Measurements from ENCODE around the gene NSG1. TPM values are rescaled to one million over a fixed set of nuclear protein-coding genes. Genes with fewer than 3 reads are reported as not detected.

Gene NSG1
- total RNA-seq, 1 donor from 2014 or later, result 41.6 TPM

DNA sequence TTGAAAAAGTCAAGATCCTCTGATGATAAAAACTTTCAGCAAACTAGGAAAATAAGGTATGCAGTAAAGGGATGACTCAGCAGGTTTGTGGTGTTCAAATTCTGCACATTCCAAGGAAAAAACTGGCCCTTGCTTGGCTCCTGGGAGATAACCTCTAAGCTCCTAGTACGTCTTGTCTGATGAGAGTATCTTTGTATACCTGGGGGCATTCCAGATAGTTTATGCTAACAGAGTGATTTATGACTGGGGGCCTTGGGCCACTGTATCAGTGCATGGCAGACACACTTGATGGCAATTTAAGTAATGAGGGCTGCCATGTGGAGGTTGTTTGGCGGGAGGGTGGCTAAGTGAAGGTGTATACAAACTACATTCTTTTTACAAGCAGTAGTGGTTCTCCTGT lies 56.9 kb downstream of the NSG1 start:
- no peaks in the 10 kb centered on the region for H3K27me3 ChIP-seq
- Mint-ChIP-seq H3K27me3 (ENCODE audit: insufficient read depth, low read depth) (no peaks in the 10 kb centered on the region), H3K9me3 (no peaks in the 10 kb centered on the region), H3K4me3 (no peak overlapping the region), H3K4me1 (no peaks in the 10 kb centered on the region), H3K27ac (no peak overlapping the region), H3K36me3 (peaks cover 19% of the 10 kb centered on the region)
- H3K4me3 ChIP-seq, result no peak overlapping the region
- H3K4me1 ChIP-seq, result no peaks in the 10 kb centered on the region
- no peak overlapping the region for H3K27ac ChIP-seq
- no peak overlapping the region for H3K4me2 ChIP-seq
- no peak overlapping the region for H3K9ac ChIP-seq
- H3F3A ChIP-seq (ENCODE audit: low read depth), result no peaks in the 10 kb centered on the region
- no peaks in the 10 kb centered on the region for H3K9me3 ChIP-seq (ENCODE audit: low read depth)
- no peaks in the 10 kb centered on the region for H3K79me2 ChIP-seq (ENCODE audit: low read depth)
- H4K20me1 ChIP-seq (ENCODE audit: low read depth), result no peaks in the 10 kb centered on the region
- H2AFZ ChIP-seq (replicated peaks), result no peak overlapping the region
- no peaks in the 10 kb centered on the region for H3K36me3 ChIP-seq
- DNase-seq (ENCODE audit: low spot score), result no peak
- TF ChIP-seq EZH2 (IDR thresholded peaks at IDR 0.05), result no peak

DNA sequence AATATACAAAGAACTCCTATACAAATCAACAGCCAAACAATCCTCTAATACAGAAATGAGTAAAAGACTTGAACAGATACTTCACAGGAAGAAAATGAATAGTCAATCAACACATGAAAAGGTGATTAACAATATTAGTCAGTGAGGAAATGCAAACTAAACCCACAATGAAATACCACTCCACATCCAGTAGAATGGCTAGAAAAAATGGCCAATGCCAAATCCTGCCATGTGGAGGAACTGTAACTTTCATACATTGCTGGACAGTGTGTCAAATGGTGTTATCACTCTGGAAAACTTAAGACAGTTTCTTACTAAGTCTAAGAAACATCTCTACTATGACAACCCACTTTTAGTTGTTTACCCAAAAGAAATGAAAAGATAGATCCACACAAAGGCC lies 59.5 kb downstream of the NSG1 start:
- Histone ChIP-seq H3K27ac (no peak overlapping the region), H3K27me3 (no peaks in the 10 kb centered on the region), H2AFZ (replicated peaks) (no peak overlapping the region), H3F3A (ENCODE audit: low read depth) (no peaks in the 10 kb centered on the region), H3K36me3 (no peaks in the 10 kb centered on the region), H4K20me1 (ENCODE audit: low read depth) (no peaks in the 10 kb centered on the region), H3K4me3 (no peak overlapping the region), H3K9ac (no peak overlapping the region), H3K4me2 (no peak overlapping the region), H3K4me1 (no peaks in the 10 kb centered on the region), H3K79me2 (ENCODE audit: low read depth) (no peaks in the 10 kb centered on the region), H3K9me3 (ENCODE audit: low read depth) (no peaks in the 10 kb centered on the region)
- Mint-ChIP-seq H3K36me3 (peaks cover 19% of the 10 kb centered on the region), H3K4me3 (no peak overlapping the region), H3K4me1 (peaks cover 4% of the 10 kb centered on the region), H3K27ac (no peak overlapping the region), H3K9me3 (no peaks in the 10 kb centered on the region), H3K27me3 (ENCODE audit: insufficient read depth, low read depth) (peaks cover 2% of the 10 kb centered on the region)
- no peak for DNase-seq (ENCODE audit: low spot score)
- no peak for TF ChIP-seq EZH2phosphoT487 (IDR thresholded peaks at IDR 0.05)

DNA sequence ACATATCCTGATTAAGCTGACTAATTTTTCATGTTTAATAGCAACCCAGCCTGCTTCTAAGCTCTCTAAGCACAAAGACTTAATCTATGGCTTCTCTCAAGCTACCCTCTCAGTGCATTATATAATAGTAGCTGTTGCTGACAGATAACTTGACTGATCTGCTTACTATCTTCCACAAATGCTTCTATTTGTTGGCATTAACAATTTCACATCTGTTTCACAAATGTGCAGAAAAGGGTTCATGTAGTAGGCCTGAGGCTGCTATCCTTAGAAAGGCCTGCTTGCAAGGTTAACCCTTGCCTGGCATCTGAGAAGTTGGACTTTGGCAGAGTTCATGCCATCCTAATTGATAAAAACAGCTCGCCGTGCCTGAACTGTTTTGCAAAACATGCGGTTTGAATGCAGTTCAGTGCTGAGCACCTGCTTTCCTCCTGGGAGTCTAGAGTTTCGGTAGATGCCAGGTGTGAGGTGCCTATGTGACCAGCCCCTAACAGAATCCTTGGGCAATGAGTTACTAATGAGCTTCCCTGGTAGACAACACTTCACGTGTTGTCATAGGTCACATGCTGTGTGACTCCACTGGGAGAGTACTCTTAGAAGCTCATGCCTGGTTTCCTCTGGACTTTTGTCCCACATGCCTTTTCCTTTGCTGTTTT lies 68.4 kb downstream of the NSG1 start:
- H3K27ac ChIP-seq, result no peak overlapping the region
- H3K4me3 ChIP-seq, result no peak overlapping the region
- Mint-ChIP-seq H3K36me3 (peaks cover 26% of the 10 kb centered on the region), H3K9me3 (no peaks in the 10 kb centered on the region), H3K27ac (no peak overlapping the region), H3K4me3 (no peak overlapping the region), H3K4me1 (peaks cover 4% of the 10 kb centered on the region), H3K27me3 (ENCODE audit: insufficient read depth, low read depth) (peaks cover 2% of the 10 kb centered on the region)
- no peaks in the 10 kb centered on the region for H3K27me3 ChIP-seq
- no peaks in the 10 kb centered on the region for H4K20me1 ChIP-seq (ENCODE audit: low read depth)
- H2AFZ ChIP-seq (replicated peaks), result no peak overlapping the region
- H3K36me3 ChIP-seq, result no peaks in the 10 kb centered on the region
- no peaks in the 10 kb centered on the region for H3K79me2 ChIP-seq (ENCODE audit: low read depth)
- no peaks in the 10 kb centered on the region for H3K4me1 ChIP-seq
- H3K4me2 ChIP-seq, result no peak overlapping the region
- no peak overlapping the region for H3K9ac ChIP-seq
- TF ChIP-seq EZH2phosphoT487 (IDR thresholded peaks at IDR 0.05) (no peak), EZH2 (IDR thresholded peaks at IDR 0.05) (no peak)
- TF ChIP-seq, protein P1, sequence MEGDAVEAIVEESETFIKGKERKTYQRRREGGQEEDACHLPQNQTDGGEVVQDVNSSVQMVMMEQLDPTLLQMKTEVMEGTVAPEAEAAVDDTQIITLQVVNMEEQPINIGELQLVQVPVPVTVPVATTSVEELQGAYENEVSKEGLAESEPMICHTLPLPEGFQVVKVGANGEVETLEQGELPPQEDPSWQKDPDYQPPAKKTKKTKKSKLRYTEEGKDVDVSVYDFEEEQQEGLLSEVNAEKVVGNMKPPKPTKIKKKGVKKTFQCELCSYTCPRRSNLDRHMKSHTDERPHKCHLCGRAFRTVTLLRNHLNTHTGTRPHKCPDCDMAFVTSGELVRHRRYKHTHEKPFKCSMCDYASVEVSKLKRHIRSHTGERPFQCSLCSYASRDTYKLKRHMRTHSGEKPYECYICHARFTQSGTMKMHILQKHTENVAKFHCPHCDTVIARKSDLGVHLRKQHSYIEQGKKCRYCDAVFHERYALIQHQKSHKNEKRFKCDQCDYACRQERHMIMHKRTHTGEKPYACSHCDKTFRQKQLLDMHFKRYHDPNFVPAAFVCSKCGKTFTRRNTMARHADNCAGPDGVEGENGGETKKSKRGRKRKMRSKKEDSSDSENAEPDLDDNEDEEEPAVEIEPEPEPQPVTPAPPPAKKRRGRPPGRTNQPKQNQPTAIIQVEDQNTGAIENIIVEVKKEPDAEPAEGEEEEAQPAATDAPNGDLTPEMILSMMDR (IDR thresholded peaks at IDR 0.05), result no peak
- DNase-seq (ENCODE audit: low spot score), result no peak
- no peaks in the 10 kb centered on the region for H3F3A ChIP-seq (ENCODE audit: low read depth)
- no peaks in the 10 kb centered on the region for H3K9me3 ChIP-seq (ENCODE audit: low read depth)

DNA sequence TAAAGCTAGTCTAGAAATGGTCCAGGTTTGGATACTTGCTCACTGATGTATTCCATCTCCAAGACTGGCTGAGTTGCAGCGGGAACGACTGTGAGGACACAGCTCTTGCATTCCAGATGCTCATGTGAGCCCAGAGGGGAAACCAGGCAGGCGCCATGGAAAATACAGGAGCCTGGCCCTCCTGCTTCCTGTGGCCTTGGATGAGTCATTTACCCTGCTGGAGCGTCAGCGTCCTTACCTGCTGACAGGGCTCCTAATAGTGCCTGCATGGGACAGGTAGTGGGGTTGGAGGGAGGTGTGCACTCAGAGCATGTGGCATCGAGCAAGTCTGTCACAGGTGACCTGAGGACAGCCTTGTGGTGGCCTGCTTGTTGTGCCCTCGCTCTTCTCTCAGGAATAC lies 69.4 kb downstream of the NSG1 start:
- no peak overlapping the region for H3K4me3 Mint-ChIP-seq
- no peak for DNase-seq (ENCODE audit: low spot score)
- no peak overlapping the region for H3K27ac ChIP-seq
- no peaks in the 10 kb centered on the region for H3K9me3 ChIP-seq (ENCODE audit: low read depth)
- no peaks in the 10 kb centered on the region for H3K4me1 Mint-ChIP-seq
- H3K36me3 Mint-ChIP-seq, result peaks cover 26% of the 10 kb centered on the region
- TF ChIP-seq EZH2phosphoT487 (IDR thresholded peaks at IDR 0.05) (no peak), EZH2 (IDR thresholded peaks at IDR 0.05) (no peak)
- TF ChIP-seq, protein P1 (IDR thresholded peaks at IDR 0.05), result no peak
- H3K79me2 ChIP-seq (ENCODE audit: low read depth), result no peaks in the 10 kb centered on the region
- H3K27ac Mint-ChIP-seq, result no peak overlapping the region
- no peak overlapping the region for H2AFZ ChIP-seq (replicated peaks)
- H3K36me3 ChIP-seq, result no peaks in the 10 kb centered on the region
- no peak overlapping the region for H3K9ac ChIP-seq
- no peak overlapping the region for H3K4me2 ChIP-seq
- no peaks in the 10 kb centered on the region for H3K27me3 Mint-ChIP-seq (ENCODE audit: insufficient read depth, low read depth)
- H3F3A ChIP-seq (ENCODE audit: low read depth), result no peaks in the 10 kb centered on the region
- no peaks in the 10 kb centered on the region for H4K20me1 ChIP-seq (ENCODE audit: low read depth)
- H3K27me3 ChIP-seq, result no peaks in the 10 kb centered on the region
- no peak overlapping the region for H3K4me3 ChIP-seq
- no peaks in the 10 kb centered on the region for H3K4me1 ChIP-seq
- H3K9me3 Mint-ChIP-seq, result no peaks in the 10 kb centered on the region
